ENCODE results near the gene SMIM41. TPM values are rescaled to one million over a fixed set of nuclear protein-coding genes. Genes with fewer than 3 reads are reported as not detected.

Gene SMIM41
- polyA plus RNA-seq, 4 donors: 0.29 to 0.34 TPM; not detected in 2

DNA sequence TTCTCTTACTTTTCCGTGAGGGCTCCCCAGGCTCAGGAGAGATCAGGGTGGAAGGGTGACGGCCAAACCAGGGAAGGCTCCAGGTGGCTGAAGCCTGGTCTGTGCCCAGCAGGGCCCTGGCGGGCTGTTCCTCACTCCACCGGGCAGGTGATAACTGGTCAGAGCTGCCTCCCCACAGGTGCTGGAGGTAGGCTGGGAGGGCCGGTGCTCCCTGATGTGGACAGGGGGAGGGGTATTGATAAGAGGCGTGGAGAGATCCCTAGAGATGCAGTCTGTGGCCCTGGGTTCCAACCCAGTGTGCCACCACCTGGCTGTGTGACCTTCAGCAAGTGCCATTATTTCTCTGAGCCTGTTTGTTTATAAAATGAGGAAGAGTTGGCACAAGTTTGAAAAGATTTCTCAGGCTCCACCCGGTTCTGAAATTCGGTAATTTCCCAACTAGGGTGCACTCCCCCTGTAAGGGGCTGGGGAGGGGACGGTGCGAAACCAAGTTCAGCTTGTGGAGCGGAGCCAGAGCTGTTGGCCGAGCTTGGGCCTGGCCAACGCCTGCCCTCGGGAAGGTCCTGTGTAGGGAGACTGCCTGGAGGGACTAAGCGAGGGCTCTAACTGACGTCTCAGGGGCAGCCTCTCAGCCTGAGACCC, 29.3 kb upstream of the SMIM41 start:
- no peak for DNase-seq (ENCODE audit: low read depth in 4 of 4, low spot score in 3 of 4)

- DNase-seq (ENCODE audit: low read depth in 4 of 4, low spot score in 3 of 4): peak; percentile 77 to 83 (median 81)
Measured at GRCh38 chr12:52050758-52051541, 28.6 kb upstream of the SMIM41 start, which contains the start of gene NR4A1. Gene NR4A1, plus strand, starts transcription at chr12:52051442. Its CDS starts 2,887 bp downstream, at chr12:52054329.

- no peak for DNase-seq (ENCODE audit: low read depth in 4 of 4, low spot score in 3 of 4)
Measured at GRCh38 chr12:52052468-52053186, 26.9 kb upstream of the SMIM41 start.

- DNase-seq (ENCODE audit: low read depth in 4 of 4, low spot score in 3 of 4): no peak
Measured at GRCh38 chr12:52053536-52054209, 25.8 kb upstream of the SMIM41 start.

DNA sequence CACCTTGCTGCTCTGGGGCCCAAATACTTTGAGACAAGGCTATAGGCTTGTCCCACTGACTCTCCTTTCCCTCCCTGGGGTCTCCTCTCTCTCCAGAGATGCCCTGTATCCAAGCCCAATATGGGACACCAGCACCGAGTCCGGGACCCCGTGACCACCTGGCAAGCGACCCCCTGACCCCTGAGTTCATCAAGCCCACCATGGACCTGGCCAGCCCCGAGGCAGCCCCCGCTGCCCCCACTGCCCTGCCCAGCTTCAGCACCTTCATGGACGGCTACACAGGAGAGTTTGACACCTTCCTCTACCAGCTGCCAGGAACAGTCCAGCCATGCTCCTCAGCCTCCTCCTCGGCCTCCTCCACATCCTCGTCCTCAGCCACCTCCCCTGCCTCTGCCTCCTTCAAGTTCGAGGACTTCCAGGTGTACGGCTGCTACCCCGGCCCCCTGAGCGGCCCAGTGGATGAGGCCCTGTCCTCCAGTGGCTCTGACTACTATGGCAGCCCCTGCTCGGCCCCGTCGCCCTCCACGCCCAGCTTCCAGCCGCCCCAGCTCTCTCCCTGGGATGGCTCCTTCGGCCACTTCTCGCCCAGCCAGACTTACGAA, 25.2 kb upstream of the SMIM41 start:
- no peak for DNase-seq (ENCODE audit: low read depth in 4 of 4, low spot score in 3 of 4)

GRCh38 chr12:52054833-52055730, 24.4 kb upstream of the SMIM41 start:
- DNase-seq (ENCODE audit: low read depth in 4 of 4, low spot score in 3 of 4): no peak

DNA sequence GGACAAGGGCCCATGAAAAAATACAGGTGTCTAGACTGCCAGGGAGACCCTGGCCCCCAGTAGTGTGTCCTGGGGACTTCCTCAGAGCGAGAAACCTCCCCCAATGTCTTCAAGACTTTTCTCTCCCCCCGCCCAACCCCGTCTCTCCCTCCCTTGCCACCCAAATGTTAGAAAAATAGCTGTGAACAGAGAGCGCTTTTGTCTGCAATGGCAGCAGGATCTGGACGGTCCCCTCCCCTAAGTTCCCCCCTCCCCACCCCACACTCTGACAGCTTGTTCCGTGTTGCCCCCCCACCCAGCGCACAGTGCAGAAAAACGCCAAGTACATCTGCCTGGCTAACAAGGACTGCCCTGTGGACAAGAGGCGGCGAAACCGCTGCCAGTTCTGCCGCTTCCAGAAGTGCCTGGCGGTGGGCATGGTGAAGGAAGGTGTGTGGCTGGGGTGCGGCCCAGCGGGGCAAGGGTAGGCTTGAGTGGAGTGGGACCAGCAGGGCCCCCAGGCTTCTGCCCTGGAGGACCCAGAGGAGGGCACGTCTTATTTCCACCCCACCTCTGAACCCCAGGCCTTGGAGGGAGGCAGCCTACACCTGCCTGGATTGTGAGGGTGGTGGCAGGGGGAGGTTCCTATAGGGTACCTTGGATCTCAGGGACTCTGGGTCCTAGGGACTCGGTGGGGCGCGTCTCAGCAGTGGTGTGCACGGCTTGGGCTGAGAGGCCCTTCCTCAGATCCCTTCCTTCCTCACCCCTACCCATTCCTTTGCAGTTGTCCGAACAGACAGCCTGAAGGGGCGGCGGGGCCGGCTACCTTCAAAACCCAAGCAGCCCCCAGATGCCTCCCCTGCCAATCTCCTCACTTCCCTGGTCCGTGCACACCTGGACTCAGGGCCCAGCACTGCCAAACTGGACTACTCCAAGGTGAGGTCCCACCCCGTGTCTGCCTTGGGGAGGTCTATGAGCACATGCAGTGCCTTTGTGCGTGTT, 23.5 kb upstream of the SMIM41 start:
- DNase-seq (ENCODE audit: low read depth in 4 of 4, low spot score in 3 of 4): no peak

DNA sequence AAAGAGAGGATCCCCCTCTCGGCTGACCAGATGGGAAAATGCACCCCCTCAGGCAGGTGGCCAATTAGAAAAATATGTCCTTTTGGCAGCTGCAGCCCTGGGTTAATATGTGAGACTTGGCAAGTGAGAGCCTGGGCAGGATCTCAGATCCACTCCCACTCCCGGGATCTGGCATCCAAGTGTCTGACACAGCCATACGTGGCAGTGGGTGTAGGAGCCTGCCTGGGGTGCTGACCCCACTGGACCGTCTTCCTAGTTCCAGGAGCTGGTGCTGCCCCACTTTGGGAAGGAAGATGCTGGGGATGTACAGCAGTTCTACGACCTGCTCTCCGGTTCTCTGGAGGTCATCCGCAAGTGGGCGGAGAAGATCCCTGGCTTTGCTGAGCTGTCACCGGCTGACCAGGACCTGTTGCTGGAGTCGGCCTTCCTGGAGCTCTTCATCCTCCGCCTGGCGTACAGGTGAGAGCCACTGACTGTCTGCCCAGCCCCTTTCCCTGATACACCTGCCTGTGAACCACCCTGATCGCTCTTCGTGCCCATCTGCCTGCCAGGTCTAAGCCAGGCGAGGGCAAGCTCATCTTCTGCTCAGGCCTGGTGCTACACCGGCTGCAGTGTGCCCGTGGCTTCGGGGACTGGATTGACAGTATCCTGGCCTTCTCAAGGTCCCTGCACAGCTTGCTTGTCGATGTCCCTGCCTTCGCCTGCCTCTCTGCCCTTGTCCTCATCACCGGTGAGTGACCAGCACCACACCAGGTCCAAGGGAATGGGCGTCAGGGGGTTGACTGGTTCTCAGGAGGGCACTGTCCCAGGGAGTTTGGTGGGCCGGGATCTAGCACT, 22.5 kb upstream of the SMIM41 start:
- no peak for DNase-seq (ENCODE audit: low read depth in 4 of 4, low spot score in 3 of 4)

GRCh38 chr12:52057638-52058576, 21.6 kb upstream of the SMIM41 start:
- DNase-seq (ENCODE audit: low read depth in 4 of 4, low spot score in 3 of 4): no peak

DNA sequence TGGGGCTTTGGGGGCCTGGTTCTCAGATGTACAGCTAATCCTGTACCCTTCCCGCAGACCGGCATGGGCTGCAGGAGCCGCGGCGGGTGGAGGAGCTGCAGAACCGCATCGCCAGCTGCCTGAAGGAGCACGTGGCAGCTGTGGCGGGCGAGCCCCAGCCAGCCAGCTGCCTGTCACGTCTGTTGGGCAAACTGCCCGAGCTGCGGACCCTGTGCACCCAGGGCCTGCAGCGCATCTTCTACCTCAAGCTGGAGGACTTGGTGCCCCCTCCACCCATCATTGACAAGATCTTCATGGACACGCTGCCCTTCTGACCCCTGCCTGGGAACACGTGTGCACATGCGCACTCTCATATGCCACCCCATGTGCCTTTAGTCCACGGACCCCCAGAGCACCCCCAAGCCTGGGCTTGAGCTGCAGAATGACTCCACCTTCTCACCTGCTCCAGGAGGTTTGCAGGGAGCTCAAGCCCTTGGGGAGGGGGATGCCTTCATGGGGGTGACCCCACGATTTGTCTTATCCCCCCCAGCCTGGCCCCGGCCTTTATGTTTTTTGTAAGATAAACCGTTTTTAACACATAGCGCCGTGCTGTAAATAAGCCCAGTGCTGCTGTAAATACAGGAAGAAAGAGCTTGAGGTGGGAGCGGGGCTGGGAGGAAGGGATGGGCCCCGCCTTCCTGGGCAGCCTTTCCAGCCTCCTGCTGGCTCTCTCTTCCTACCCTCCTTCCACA, 20.7 kb upstream of the SMIM41 start:
- DNase-seq (ENCODE audit: low read depth in 4 of 4, low spot score in 3 of 4): no peak

- DNase-seq (ENCODE audit: low read depth in 4 of 4, low spot score in 3 of 4): no peak
Measured at GRCh38 chr12:52059582-52060497, 19.7 kb upstream of the SMIM41 start.

DNA sequence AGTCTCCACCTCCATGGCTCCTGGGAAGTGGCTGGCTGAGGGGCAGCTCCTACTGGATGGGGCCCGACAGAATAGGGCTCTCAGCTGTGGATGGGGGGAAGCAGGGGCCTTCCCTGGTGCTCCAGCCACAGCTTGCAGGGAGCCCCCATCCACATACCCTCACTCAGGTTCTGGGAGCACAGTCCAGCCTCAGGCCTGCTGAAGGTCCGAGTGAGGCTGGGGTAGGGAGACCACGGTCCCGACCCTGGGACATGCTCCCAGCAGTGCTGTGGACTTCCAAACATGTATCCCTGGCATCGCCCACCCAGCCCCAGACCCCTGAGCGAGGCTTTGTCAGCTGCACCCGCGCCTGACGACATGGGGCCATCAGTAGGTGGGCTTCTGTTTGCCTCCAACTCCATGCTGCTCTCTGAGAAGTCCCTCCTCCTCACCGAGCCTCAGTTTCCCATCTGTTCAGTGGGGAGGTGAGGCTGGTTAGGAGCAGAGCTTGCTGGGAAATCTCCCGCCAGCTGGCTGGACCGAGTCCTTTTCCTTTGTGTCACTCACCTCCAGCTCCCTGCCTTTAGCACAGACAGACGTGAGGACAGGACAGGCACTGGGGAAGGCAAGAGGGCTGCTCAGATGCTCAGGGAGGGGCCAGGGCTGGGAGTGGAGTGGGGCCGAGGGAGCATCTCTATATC, 18.9 kb upstream of the SMIM41 start:
- DNase-seq (ENCODE audit: low read depth in 4 of 4, low spot score in 3 of 4): no peak

DNA sequence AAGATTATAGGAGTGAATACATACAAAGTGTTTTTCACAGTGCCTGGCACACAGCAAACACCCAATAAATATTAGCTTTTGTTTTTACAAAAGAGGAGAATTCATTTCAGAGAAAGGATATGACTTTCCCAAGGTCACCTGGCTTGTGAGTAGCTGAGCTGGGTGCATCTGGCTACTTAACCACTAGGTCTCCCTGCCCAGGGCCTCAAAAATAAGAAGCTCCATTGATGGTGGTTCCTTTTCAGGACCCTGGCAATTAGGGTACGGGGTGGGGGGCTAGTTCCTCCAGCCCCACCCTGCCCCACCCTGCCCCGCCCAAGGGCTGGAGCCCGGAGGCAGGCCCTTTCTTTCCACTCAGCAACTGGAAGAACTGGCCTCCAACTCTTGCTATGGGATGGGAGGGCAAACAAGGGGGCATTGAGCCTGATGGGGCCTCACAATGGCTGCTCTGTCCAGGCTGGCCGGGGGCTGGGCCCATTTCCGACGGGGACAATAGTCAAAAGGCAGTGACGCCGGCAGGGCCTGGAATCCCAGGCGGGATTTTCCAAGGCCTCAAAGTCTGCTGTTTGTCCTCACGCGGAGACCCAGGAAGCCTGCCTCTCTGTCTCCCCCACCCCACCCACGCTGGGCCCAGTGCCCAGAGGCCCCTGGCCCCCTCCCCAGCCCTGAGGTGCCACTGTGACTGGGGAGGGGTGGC, 17.9 kb upstream of the SMIM41 start:
- no peak for DNase-seq (ENCODE audit: low read depth in 4 of 4, low spot score in 3 of 4)

Data from left renal pelvis (tissue), 4 donors.